Esophagus squamous epithelium (tissue), 4 donors: ENCODE data around the gene PLCH2.

ENCODE experiments used
- POLR2A ChIP-seq, 4 donors: fragments of 450-650 bp; IDR thresholded peaks; one replicate each; pipeline ENCODE4 v1.6.1; 2017; ENCODE audit warnings: antibody characterized with exemption in 4 of 4, mild to moderate bottlenecking in 4 of 4, moderate library complexity in 3 of 4
- TF ChIP-seq, protein P1 (sequence below), 6 experiments: fragments of 450-650 bp in 4 of 6; fragments of 200-600 bp in 2 of 6; sonication (generic) in 2 of 6; IDR thresholded peaks; one replicate each; pipeline ENCODE4 v1.5.1; 2016 to 2019; ENCODE audit warnings: antibody characterized with exemption in 6 of 6, mild to moderate bottlenecking in 4 of 6, moderate library complexity in 4 of 6

DNA sequence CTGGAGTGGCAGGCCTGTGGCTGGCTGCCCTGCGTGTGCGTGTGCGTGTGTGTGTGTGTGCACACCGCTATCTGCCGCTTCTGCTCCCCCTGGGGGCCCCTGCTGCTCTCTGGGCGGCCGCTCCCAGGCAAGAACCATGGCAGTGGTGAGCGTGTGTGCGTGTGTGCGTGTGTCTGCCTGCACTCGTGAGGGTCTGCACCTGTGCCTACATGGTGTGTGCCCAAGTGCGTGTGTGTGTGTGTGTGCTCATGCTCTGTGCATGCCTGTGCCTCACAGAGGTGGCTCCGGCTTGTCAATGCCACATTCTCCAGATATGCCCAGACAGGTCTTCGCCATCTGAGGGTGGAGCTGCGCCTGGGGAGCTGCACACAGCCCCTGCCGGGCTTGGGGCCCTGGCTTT lies 45.0 kb upstream of the PLCH2 start:
- no peak for TF ChIP-seq POLR2A (IDR thresholded peaks at IDR 0.05)
- TF ChIP-seq, protein P1, sequence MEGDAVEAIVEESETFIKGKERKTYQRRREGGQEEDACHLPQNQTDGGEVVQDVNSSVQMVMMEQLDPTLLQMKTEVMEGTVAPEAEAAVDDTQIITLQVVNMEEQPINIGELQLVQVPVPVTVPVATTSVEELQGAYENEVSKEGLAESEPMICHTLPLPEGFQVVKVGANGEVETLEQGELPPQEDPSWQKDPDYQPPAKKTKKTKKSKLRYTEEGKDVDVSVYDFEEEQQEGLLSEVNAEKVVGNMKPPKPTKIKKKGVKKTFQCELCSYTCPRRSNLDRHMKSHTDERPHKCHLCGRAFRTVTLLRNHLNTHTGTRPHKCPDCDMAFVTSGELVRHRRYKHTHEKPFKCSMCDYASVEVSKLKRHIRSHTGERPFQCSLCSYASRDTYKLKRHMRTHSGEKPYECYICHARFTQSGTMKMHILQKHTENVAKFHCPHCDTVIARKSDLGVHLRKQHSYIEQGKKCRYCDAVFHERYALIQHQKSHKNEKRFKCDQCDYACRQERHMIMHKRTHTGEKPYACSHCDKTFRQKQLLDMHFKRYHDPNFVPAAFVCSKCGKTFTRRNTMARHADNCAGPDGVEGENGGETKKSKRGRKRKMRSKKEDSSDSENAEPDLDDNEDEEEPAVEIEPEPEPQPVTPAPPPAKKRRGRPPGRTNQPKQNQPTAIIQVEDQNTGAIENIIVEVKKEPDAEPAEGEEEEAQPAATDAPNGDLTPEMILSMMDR (IDR thresholded peaks at IDR 0.05) = no peak
